Esophagus muscularis mucosa (tissue), 3 donors: ENCODE measurements around the gene GARIN5B.

Source experiments
- EP300 ChIP-seq: sonication (generic); formaldehyde crosslinking; IDR thresholded peaks from one replicate; pipeline ENCODE4 v1.6.1; 2017; ENCODE audit warnings: antibody characterized with exemption
- TF ChIP-seq, protein P1 (sequence below), 3 experiments: fragments of 200-600 bp in 2 of 3; fragments of 450-650 bp in 1 of 3; sonication (generic) in 2 of 3; IDR thresholded peaks; one replicate each; pipeline ENCODE4 v1.5.1; 2017 to 2019; ENCODE audit warnings: antibody characterized with exemption in 3 of 3, mild to moderate bottlenecking in 2 of 3, moderate library complexity in 1 of 3

DNA sequence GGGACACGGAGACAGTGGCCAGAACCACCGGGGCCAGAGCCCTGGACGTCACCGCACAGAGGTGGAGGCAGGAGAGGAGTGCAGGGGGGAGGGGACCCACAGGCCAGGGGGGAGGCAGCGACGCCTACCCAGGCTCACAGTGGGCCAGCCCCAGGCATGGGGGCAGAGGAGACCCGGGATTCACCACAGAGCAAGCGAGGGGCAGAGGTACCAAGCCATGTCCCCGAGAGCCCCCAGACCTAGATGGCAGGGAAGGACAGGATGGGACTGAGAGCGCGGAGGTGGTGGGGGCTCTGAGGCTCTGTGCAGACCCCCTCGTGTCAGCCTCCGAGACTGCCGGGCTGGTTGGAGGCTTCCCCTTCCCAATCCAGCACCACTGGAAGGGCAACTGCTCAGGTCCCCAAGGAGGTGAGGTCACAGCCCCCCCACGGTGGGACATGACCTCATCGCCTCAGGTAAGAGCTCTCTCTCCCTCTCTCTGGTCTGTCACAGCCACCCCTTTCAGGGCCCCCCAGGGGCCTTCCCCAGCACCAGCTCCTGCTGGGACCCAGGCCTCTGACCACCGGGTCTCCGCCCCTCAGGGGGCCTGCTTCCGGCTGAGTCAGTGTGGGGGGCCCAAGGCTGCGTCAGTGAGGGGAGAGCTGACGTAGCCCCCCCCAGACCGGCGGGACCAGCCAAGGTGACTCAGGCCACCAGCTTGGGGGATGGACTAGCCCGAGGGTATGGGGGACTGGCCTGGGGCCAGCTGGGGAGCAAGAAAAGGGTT lies 9.4 kb upstream of the GARIN5B start:
- TF ChIP-seq, protein P1, sequence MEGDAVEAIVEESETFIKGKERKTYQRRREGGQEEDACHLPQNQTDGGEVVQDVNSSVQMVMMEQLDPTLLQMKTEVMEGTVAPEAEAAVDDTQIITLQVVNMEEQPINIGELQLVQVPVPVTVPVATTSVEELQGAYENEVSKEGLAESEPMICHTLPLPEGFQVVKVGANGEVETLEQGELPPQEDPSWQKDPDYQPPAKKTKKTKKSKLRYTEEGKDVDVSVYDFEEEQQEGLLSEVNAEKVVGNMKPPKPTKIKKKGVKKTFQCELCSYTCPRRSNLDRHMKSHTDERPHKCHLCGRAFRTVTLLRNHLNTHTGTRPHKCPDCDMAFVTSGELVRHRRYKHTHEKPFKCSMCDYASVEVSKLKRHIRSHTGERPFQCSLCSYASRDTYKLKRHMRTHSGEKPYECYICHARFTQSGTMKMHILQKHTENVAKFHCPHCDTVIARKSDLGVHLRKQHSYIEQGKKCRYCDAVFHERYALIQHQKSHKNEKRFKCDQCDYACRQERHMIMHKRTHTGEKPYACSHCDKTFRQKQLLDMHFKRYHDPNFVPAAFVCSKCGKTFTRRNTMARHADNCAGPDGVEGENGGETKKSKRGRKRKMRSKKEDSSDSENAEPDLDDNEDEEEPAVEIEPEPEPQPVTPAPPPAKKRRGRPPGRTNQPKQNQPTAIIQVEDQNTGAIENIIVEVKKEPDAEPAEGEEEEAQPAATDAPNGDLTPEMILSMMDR (IDR thresholded peaks at IDR 0.05), result no peak
- no peak for TF ChIP-seq EP300
